Upper lobe of right lung (tissue), 1 donor: Measurements from ENCODE around the gene OFD1. TPM values are rescaled to one million over a fixed set of nuclear protein-coding genes. Genes with fewer than 3 reads are reported as not detected.
A peak's percentile ranks its signal among the peaks of the same experiment; 100 is the strongest.

Experiments
- ATAC-seq: fragments of 200-7000 bp; cut with Tn5 transposase; one replicate; pipeline ENCODE4 v1.9.1; 2020; ENCODE audit warnings: mild to moderate bottlenecking, moderate library complexity
- DNase-seq: peaks from one replicate; pipeline ENCODE4 v3.0.0-alpha.2; 2020
- H3K27ac ChIP-seq: fragments of 200-600 bp; one replicate; pipeline ENCODE4 v1.8.0; 2022
- H3K27me3 ChIP-seq: fragments of 200-600 bp; one replicate; pipeline ENCODE4 v1.8.0; 2022; ENCODE audit warnings: mild to moderate bottlenecking
- H3K36me3 ChIP-seq: fragments of 200-600 bp; one replicate; pipeline ENCODE4 v1.8.0; 2022
- H3K4me1 ChIP-seq: fragments of 200-600 bp; one replicate; pipeline ENCODE4 v1.8.0; 2022
- H3K4me3 ChIP-seq: fragments of 200-600 bp; one replicate; pipeline ENCODE4 v1.8.0; 2022; ENCODE audit warnings: mild to moderate bottlenecking
- H3K9me3 ChIP-seq: fragments of 200-600 bp; one replicate; pipeline ENCODE4 v1.8.0; 2022
- CTCF ChIP-seq: fragments of 200-600 bp; IDR thresholded peaks from one replicate; pipeline ENCODE4 v1.8.0; 2022; ENCODE audit warnings: antibody characterized with exemption
- intact Hi-C: fragments of 100-400 bp; cut with DNase I; formaldehyde crosslinking; loops from one replicate; pipeline ENCODE4 v1.11.0; 2022
- total RNA-seq: library from RNA; stranded (reverse); fragmentation: NEBNext Ultra II Directional; extraction: Animal tissue kit (Norgen Biotek cat#: 25700); gene quantifications from one replicate; pipeline ENCODE4 v1.2.1, GENCODE V29; 2021
- donor health status: DM: no; HTN: yes; CAD: no; lungs with severe emphysema.

The OFD1 gene
- total RNA-seq, 1 donor from 2014 or later = 36.5 TPM

- no peaks in the 10 kb centered on the region for H3K36me3 ChIP-seq
- no peak overlapping the region for H3K4me3 ChIP-seq
- intact Hi-C loops = no loop called here
- no peak for TF ChIP-seq CTCF
- no peak overlapping the region for H3K27ac ChIP-seq
- ATAC-seq (peak; percentile 26), DNase-seq (no peak)
- no peaks in the 10 kb centered on the region for H3K9me3 ChIP-seq
- peaks cover 10% of the 10 kb centered on the region for H3K4me1 ChIP-seq
- H3K27me3 ChIP-seq = no peaks in the 10 kb centered on the region
Observed at GRCh38 chrX:13699183-13699826, 35.2 kb upstream of the OFD1 start.

- no peak overlapping the region for H3K4me3 ChIP-seq
- DNase-seq (no peak), ATAC-seq (no peak)
- intact Hi-C loops = no loop called here
- no peak overlapping the region for H3K27ac ChIP-seq
- no peaks in the 10 kb centered on the region for H3K27me3 ChIP-seq
- no peaks in the 10 kb centered on the region for H3K36me3 ChIP-seq
- no peaks in the 10 kb centered on the region for H3K9me3 ChIP-seq
- H3K4me1 ChIP-seq = peaks cover 10% of the 10 kb centered on the region
- no peak for TF ChIP-seq CTCF
Observed at GRCh38 chrX:13700380-13700779, 34.2 kb upstream of the OFD1 start.

- Histone ChIP-seq H3K4me1 (peaks cover 10% of the 10 kb centered on the region), H3K27ac (no peak overlapping the region), H3K9me3 (no peaks in the 10 kb centered on the region), H3K27me3 (no peaks in the 10 kb centered on the region), H3K36me3 (no peaks in the 10 kb centered on the region), H3K4me3 (no peak overlapping the region)
- intact Hi-C loops = no loop called here
- ATAC-seq (no peak), DNase-seq (no peak)
- no peak for TF ChIP-seq CTCF
Observed at GRCh38 chrX:13702111-13702789, 32.3 kb upstream of the OFD1 start.

GRCh38 chrX:13703135-13703534 lies 31.4 kb upstream of the OFD1 start:
- no peak for DNase-seq
- H3K9me3 ChIP-seq = no peaks in the 10 kb centered on the region
- no peak for TF ChIP-seq CTCF
- intact Hi-C loops = no loop called here
- H3K27ac ChIP-seq = no peak overlapping the region
- H3K36me3 ChIP-seq = no peaks in the 10 kb centered on the region
- peaks cover 10% of the 10 kb centered on the region for H3K4me1 ChIP-seq
- no peak for ATAC-seq
- no peaks in the 10 kb centered on the region for H3K27me3 ChIP-seq
- H3K4me3 ChIP-seq = no peak overlapping the region

- intact Hi-C loops = no loop called here
Observed at GRCh38 chrX:13703589-13703988, 31.0 kb upstream of the OFD1 start.

More at GRCh38 chrX:13703589-13703988, 31.0 kb upstream of the OFD1 start:
- peaks cover 6% of the 10 kb centered on the region for H3K4me1 ChIP-seq
- H3K9me3 ChIP-seq = no peaks in the 10 kb centered on the region
- H3K27ac ChIP-seq = no peak overlapping the region
- DNase-seq (no peak), ATAC-seq (no peak)
- H3K4me3 ChIP-seq = no peak overlapping the region
- no peak for TF ChIP-seq CTCF
- peaks cover 4% of the 10 kb centered on the region for H3K36me3 ChIP-seq
- no peaks in the 10 kb centered on the region for H3K27me3 ChIP-seq
